HepG2 (cell line): ENCODE data around the gene HARS2. TPM values are rescaled to one million over a fixed set of nuclear protein-coding genes. Genes with fewer than 3 reads are reported as not detected.

Source experiments
- ADNP ChIP-seq: sonication (generic); formaldehyde crosslinking; IDR thresholded peaks from 2 replicates; pipeline ENCODE4 v1.4.0; 2020; ENCODE audit warnings: missing genetic modification reagents
- CHCHD3 ChIP-seq: sonication (generic); formaldehyde crosslinking; IDR thresholded peaks from 2 replicates; pipeline ENCODE4 v1.8.0; 2022; ENCODE audit warnings: mild to moderate bottlenecking, missing genetic modification reagents, moderate library complexity
- EHMT2 ChIP-seq: fragments of 200-600 bp; sonication (generic); IDR thresholded peaks from 2 replicates; pipeline ENCODE4 v1.7.0; 2017; ENCODE audit warnings: antibody characterized with exemption, low read depth, low read length, borderline replicate concordance
- FOXK1 ChIP-seq: sonication (generic); formaldehyde crosslinking; IDR thresholded peaks from 2 replicates; pipeline ENCODE4 v1.4.0; 2020; ENCODE audit warnings: low read depth, missing genetic modification reagents, borderline replicate concordance
- HNRNPUL1 ChIP-seq: fragments of 200-400 bp; formaldehyde crosslinking; IDR thresholded peaks from 2 replicates; pipeline ENCODE4 v1.6.1; 2017; ENCODE audit warnings: low read depth, mild to moderate bottlenecking, low read length, moderate library complexity
- HOXD1 ChIP-seq: sonication (generic); formaldehyde crosslinking; IDR thresholded peaks from 2 replicates; pipeline ENCODE4 v1.5.0; 2020; ENCODE audit warnings: missing genetic modification reagents
- ISL2 ChIP-seq: sonication (generic); formaldehyde crosslinking; IDR thresholded peaks from 2 replicates; pipeline ENCODE4 v1.5.0; 2020; ENCODE audit warnings: missing genetic modification reagents
- KLF6 ChIP-seq: IDR thresholded peaks from 2 replicates; pipeline ENCODE4 v1.8.0; 2016; ENCODE audit warnings: missing biosample characterization, missing genetic modification reagents
- PAXIP1 ChIP-seq: sonication (generic); formaldehyde crosslinking; conservative IDR thresholded peaks from 2 replicates; pipeline ENCODE4 v1.4.0; 2020; ENCODE audit warnings: mild to moderate bottlenecking, missing genetic modification reagents, moderate library complexity
- PHF5A ChIP-seq: IDR thresholded peaks from one replicate; pipeline ENCODE4 v1.6.1; 2018; ENCODE audit warnings: low read depth, missing genetic modification reagents; ENCODE audit not compliant: unreplicated experiment
- PPARG ChIP-seq: conservative IDR thresholded peaks from 2 replicates; pipeline ENCODE4 v1.6.1; 2016; ENCODE audit warnings: missing biosample characterization, missing genetic modification reagents
- RARA ChIP-seq: IDR thresholded peaks from 2 replicates; pipeline ENCODE4 v1.6.1; 2016; ENCODE audit warnings: missing genetic modification reagents, missing compliant biosample characterization
- RCOR2 ChIP-seq: IDR thresholded peaks from 2 replicates; pipeline ENCODE4 v1.6.1; 2016; ENCODE audit warnings: missing biosample characterization, missing genetic modification reagents
- SMARCE1 ChIP-seq: fragments of 450-650 bp; IDR thresholded peaks from 2 replicates; pipeline ENCODE4 v1.6.1; 2017; ENCODE audit warnings: borderline replicate concordance
- TERF1 ChIP-seq: sonication (generic); formaldehyde crosslinking; IDR thresholded peaks from 2 replicates; pipeline ENCODE4 v1.8.0; 2022; ENCODE audit warnings: mild to moderate bottlenecking, missing genetic modification reagents, moderate library complexity
- YEATS4 ChIP-seq: sonication (generic); formaldehyde crosslinking; IDR thresholded peaks from 2 replicates; pipeline ENCODE4 v1.4.0; 2020; ENCODE audit warnings: missing genetic modification reagents, borderline replicate concordance
- ZBTB49 ChIP-seq: sonication (generic); formaldehyde crosslinking; IDR thresholded peaks from 2 replicates; pipeline ENCODE4 v1.4.0; 2020; ENCODE audit warnings: missing genetic modification reagents, borderline replicate concordance
- ZNF333 ChIP-seq: sonication (generic); formaldehyde crosslinking; IDR thresholded peaks from 2 replicates; pipeline ENCODE4 v1.4.0; 2020; ENCODE audit warnings: mild to moderate bottlenecking, missing genetic modification reagents, borderline replicate concordance
- ZNF747 ChIP-seq: sonication (generic); formaldehyde crosslinking; IDR thresholded peaks from 2 replicates; pipeline ENCODE4 v1.8.1; 2023; ENCODE audit warnings: missing genetic modification reagents, mild to moderate bottlenecking, borderline replicate concordance
- ZUFSP ChIP-seq: sonication (generic); formaldehyde crosslinking; IDR thresholded peaks from 2 replicates; pipeline ENCODE4 v1.9.0; 2021; ENCODE audit warnings: missing genetic modification reagents, mild to moderate bottlenecking, borderline replicate concordance
- polyA plus RNA-seq, 8 experiments: library from polyadenylated mRNA; depleted of rRNA in 3 of 8; stranded (reverse) in 7 of 8; unstranded in 1 of 8; fragments of >200 nt; fragmentation: Illumina TruSeq in 4 of 8; extraction: Trizol in 4 of 8; gene quantifications; 2 replicates each; pipeline versions ENCODE4 v1.2.1 to v1.2.3, GENCODE V29; 2011 to 2016; ENCODE audit warnings: low read depth in 4 of 8, missing spikeins in 1 of 8, mixed read lengths in 1 of 8; ENCODE audit not compliant: insufficient read depth in 1 of 8
- total RNA-seq, 5 experiments: library from RNA; depleted of rRNA; stranded (reverse); fragments of >200 nt; fragmentation: Illumina TruSeq; extraction: Trizol; gene quantifications; 2 replicates each; pipeline ENCODE4 v1.2.3, GENCODE V29; 2016; ENCODE audit warnings: low read depth in 1 of 5

Gene HARS2
- total and polyA plus RNA-seq, 2 of the 13 experiments (the other 11 are each of a cell fraction or from before 2014, with no cell fraction given) = 17.9 to 25.8 TPM

- peak; percentile 54 for TF ChIP-seq PAXIP1 (CRISPR knock-in tag)
- peak; percentile 81 for TF ChIP-seq ZNF333 (CRISPR knock-in tag)
- TF ChIP-seq FOXK1 = peak; percentile 59; the same call in 1 of the 2 replicates
- TF ChIP-seq YEATS4 (CRISPR knock-in tag) = peak; percentile 90
- no peak for TF ChIP-seq SMARCE1
- TF ChIP-seq KLF6 (CRISPR knock-in tag) = peak; percentile 81; the same call in 1 of the 2 replicates
- TF ChIP-seq TERF1 (CRISPR knock-in tag) = no peak
- no peak for TF ChIP-seq CHCHD3
- TF ChIP-seq PHF5A (CRISPR knock-in tag) = peak; percentile 51
- TF ChIP-seq RCOR2 = 0 out of 2 replicates have a peak, but pooled peaks have one; percentile 38
- no peak for TF ChIP-seq EHMT2
- TF ChIP-seq PPARG (CRISPR knock-in tag) = no peak
- no peak for TF ChIP-seq ADNP
- TF ChIP-seq ISL2 (CRISPR knock-in tag) = peak; percentile 80
- TF ChIP-seq HNRNPUL1 = no peak
- TF ChIP-seq RARA (CRISPR knock-in tag) = peak; percentile 37; the same call in 1 of the 2 replicates
- peak; percentile 69; the same call in 1 of the 2 replicates for TF ChIP-seq HOXD1
- TF ChIP-seq ZUFSP (CRISPR knock-in tag) = no peak
- no peak for TF ChIP-seq ZBTB49
- TF ChIP-seq ZNF747 = no peak; the same call in 1 of the 2 replicates
Observed at GRCh38 chr5:140690941-140691924, at the start of gene HARS2, which contains the start of gene HARS1 (continued).
